ENCODE data around the gene CLCN1. TPM values are rescaled to one million over a fixed set of nuclear protein-coding genes. Genes with fewer than 3 reads are reported as not detected.

The CLCN1 gene
- total RNA-seq, 1 donor from 2014 or later: 0.08 TPM

- intact Hi-C loops (cut with DNase I): no loop called here
- no peak for DNase-seq
- ATAC-seq (ENCODE audit: poor library complexity): no peak
Observed at GRCh38 chr7:143399151-143399550, 83.2 kb downstream of the CLCN1 start.

- ATAC-seq (ENCODE audit: poor library complexity) (no peak), DNase-seq (no peak)
- intact Hi-C loops (cut with DNase I): no loop called here
Observed at GRCh38 chr7:143399642-143400041, 83.7 kb downstream of the CLCN1 start.

GRCh38 chr7:143401265-143401664, 85.4 kb downstream of the CLCN1 start:
- ATAC-seq (ENCODE audit: poor library complexity): no peak
- intact Hi-C loops (cut with DNase I): no loop called here
- no peak for DNase-seq

Small RNA genes within 50 kb of the gene (microRNA-seq; reads per million reads assigned to microRNA genes)
- gene MIR6892: not detected

Other genes with a start within 250 kb of the CLCN1 start
- not detected for gene PIP, start 184.0 kb upstream of the CLCN1 start, total RNA-seq
- not detected for gene TAS2R39, start 132.7 kb upstream of the CLCN1 start, total RNA-seq
- not detected for gene TAS2R40, start 94.1 kb upstream of the CLCN1 start, total RNA-seq
- gene GSTK1, start 52.7 kb upstream of the CLCN1 start, total RNA-seq: 276 TPM
- 16.1 TPM for gene TMEM139, start 31.2 kb upstream of the CLCN1 start, total RNA-seq
- 11.1 TPM for gene CASP2, start 27.8 kb upstream of the CLCN1 start, total RNA-seq
- gene FAM131B, start 46.6 kb downstream of the CLCN1 start, total RNA-seq: 0.59 TPM
- gene ZYX, start 65.2 kb downstream of the CLCN1 start, total RNA-seq: 69.8 TPM
- 0.08 TPM for gene EPHA1, start 92.7 kb downstream of the CLCN1 start, total RNA-seq
- not detected for gene TAS2R60, start 127.3 kb downstream of the CLCN1 start, total RNA-seq
- not detected for gene TAS2R41, start 161.8 kb downstream of the CLCN1 start, total RNA-seq

Measured in Right ventricle myocardium superior (tissue), 1 donor.